Measurements from ENCODE around the gene ACER1. TPM values are rescaled to one million over a fixed set of nuclear protein-coding genes. Genes with fewer than 3 reads are reported as not detected.

The ACER1 gene
- total and polyA plus RNA-seq, 2 experiments from 2014 or later: not detected

DNA sequence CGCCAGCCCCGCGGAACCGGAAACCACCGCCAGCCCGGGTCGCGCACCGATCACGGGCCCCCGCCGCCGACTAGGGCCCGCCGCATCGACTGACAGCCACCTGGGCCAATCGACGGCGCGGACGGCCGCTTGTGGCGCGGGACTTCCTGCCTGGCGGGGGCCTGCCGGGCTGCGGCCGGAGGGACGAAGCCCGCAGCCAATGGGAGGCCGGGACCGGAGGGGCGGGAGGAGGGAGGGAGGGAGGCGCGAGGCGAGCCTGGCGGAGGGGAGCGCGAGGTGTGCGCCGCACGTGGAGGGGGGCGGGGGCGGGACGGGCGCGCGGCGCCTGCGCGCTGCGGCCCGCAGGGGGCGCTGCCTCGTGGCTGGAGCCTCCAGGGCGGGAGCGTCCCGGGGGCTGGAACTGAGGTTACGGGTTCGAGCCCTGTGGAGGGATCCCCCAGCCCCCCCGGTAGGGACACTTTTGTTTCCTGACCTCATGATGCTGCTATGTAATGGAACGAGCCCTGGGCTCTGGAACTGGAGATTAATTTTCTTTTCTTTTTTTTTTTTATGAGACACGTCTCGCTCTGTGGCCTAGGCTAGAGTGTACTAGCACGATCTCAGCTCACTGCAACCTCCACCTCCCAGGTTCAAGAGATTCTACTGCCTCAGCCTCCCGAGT lies 53.4 kb downstream of the ACER1 start, which contains the start of gene MLLT1:
Gene MLLT1, minus strand, starts transcription at position 45 of the 661 bp plus-strand sequence. CDS start 191 bp downstream, outside the sequence.
- DNase-seq (ENCODE audit: low spot score): peak; percentile 97
- TF ChIP-seq STAT1 (IDR thresholded peaks at IDR 0.05; ENCODE audit: unreplicated experiment) (no peak), NANOG (IDR thresholded peaks at IDR 0.05; ENCODE audit: borderline replicate concordance) (no peak), ZNF114 (CRISPR knock-in tag; IDR thresholded peaks at IDR 0.05) (0 out of 2 replicates have a peak, but pooled peaks have one; percentile 46), POLR2AphosphoS5 (IDR thresholded peaks at IDR 0.05; ENCODE audit: low read depth) (no peak), EZH2 (IDR thresholded peaks at IDR 0.05; ENCODE audit: low read depth, unreplicated experiment) (no peak), CREB1 (CRISPR knock-in tag; IDR thresholded peaks at IDR 0.05; ENCODE audit: low read depth) (peak; percentile 76), ZNF331 (CRISPR knock-in tag; IDR thresholded peaks at IDR 0.05; ENCODE audit: low read depth) (no peak), EZH2phosphoT487 (IDR thresholded peaks at IDR 0.05; ENCODE audit: unreplicated experiment) (no peak), JUNB (IDR thresholded peaks at IDR 0.05; ENCODE audit: unreplicated experiment) (no peak)
- TF ChIP-seq, protein P1, sequence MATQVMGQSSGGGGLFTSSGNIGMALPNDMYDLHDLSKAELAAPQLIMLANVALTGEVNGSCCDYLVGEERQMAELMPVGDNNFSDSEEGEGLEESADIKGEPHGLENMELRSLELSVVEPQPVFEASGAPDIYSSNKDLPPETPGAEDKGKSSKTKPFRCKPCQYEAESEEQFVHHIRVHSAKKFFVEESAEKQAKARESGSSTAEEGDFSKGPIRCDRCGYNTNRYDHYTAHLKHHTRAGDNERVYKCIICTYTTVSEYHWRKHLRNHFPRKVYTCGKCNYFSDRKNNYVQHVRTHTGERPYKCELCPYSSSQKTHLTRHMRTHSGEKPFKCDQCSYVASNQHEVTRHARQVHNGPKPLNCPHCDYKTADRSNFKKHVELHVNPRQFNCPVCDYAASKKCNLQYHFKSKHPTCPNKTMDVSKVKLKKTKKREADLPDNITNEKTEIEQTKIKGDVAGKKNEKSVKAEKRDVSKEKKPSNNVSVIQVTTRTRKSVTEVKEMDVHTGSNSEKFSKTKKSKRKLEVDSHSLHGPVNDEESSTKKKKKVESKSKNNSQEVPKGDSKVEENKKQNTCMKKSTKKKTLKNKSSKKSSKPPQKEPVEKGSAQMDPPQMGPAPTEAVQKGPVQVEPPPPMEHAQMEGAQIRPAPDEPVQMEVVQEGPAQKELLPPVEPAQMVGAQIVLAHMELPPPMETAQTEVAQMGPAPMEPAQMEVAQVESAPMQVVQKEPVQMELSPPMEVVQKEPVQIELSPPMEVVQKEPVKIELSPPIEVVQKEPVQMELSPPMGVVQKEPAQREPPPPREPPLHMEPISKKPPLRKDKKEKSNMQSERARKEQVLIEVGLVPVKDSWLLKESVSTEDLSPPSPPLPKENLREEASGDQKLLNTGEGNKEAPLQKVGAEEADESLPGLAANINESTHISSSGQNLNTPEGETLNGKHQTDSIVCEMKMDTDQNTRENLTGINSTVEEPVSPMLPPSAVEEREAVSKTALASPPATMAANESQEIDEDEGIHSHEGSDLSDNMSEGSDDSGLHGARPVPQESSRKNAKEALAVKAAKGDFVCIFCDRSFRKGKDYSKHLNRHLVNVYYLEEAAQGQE (IDR thresholded peaks at IDR 0.05; ENCODE audit: unreplicated experiment): no peak
- TF ChIP-seq, protein P2, sequence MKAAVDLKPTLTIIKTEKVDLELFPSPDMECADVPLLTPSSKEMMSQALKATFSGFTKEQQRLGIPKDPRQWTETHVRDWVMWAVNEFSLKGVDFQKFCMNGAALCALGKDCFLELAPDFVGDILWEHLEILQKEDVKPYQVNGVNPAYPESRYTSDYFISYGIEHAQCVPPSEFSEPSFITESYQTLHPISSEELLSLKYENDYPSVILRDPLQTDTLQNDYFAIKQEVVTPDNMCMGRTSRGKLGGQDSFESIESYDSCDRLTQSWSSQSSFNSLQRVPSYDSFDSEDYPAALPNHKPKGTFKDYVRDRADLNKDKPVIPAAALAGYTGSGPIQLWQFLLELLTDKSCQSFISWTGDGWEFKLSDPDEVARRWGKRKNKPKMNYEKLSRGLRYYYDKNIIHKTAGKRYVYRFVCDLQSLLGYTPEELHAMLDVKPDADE (IDR thresholded peaks at IDR 0.05): 0 out of 2 replicates have a peak, but pooled peaks have one; percentile 27
- TF ChIP-seq, protein P3, sequence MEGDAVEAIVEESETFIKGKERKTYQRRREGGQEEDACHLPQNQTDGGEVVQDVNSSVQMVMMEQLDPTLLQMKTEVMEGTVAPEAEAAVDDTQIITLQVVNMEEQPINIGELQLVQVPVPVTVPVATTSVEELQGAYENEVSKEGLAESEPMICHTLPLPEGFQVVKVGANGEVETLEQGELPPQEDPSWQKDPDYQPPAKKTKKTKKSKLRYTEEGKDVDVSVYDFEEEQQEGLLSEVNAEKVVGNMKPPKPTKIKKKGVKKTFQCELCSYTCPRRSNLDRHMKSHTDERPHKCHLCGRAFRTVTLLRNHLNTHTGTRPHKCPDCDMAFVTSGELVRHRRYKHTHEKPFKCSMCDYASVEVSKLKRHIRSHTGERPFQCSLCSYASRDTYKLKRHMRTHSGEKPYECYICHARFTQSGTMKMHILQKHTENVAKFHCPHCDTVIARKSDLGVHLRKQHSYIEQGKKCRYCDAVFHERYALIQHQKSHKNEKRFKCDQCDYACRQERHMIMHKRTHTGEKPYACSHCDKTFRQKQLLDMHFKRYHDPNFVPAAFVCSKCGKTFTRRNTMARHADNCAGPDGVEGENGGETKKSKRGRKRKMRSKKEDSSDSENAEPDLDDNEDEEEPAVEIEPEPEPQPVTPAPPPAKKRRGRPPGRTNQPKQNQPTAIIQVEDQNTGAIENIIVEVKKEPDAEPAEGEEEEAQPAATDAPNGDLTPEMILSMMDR (conservative IDR thresholded peaks at IDR 0.05; ENCODE audit: low read depth in 2 of 2): peak; percentile 37 to 64
- TF ChIP-seq, protein P4, sequence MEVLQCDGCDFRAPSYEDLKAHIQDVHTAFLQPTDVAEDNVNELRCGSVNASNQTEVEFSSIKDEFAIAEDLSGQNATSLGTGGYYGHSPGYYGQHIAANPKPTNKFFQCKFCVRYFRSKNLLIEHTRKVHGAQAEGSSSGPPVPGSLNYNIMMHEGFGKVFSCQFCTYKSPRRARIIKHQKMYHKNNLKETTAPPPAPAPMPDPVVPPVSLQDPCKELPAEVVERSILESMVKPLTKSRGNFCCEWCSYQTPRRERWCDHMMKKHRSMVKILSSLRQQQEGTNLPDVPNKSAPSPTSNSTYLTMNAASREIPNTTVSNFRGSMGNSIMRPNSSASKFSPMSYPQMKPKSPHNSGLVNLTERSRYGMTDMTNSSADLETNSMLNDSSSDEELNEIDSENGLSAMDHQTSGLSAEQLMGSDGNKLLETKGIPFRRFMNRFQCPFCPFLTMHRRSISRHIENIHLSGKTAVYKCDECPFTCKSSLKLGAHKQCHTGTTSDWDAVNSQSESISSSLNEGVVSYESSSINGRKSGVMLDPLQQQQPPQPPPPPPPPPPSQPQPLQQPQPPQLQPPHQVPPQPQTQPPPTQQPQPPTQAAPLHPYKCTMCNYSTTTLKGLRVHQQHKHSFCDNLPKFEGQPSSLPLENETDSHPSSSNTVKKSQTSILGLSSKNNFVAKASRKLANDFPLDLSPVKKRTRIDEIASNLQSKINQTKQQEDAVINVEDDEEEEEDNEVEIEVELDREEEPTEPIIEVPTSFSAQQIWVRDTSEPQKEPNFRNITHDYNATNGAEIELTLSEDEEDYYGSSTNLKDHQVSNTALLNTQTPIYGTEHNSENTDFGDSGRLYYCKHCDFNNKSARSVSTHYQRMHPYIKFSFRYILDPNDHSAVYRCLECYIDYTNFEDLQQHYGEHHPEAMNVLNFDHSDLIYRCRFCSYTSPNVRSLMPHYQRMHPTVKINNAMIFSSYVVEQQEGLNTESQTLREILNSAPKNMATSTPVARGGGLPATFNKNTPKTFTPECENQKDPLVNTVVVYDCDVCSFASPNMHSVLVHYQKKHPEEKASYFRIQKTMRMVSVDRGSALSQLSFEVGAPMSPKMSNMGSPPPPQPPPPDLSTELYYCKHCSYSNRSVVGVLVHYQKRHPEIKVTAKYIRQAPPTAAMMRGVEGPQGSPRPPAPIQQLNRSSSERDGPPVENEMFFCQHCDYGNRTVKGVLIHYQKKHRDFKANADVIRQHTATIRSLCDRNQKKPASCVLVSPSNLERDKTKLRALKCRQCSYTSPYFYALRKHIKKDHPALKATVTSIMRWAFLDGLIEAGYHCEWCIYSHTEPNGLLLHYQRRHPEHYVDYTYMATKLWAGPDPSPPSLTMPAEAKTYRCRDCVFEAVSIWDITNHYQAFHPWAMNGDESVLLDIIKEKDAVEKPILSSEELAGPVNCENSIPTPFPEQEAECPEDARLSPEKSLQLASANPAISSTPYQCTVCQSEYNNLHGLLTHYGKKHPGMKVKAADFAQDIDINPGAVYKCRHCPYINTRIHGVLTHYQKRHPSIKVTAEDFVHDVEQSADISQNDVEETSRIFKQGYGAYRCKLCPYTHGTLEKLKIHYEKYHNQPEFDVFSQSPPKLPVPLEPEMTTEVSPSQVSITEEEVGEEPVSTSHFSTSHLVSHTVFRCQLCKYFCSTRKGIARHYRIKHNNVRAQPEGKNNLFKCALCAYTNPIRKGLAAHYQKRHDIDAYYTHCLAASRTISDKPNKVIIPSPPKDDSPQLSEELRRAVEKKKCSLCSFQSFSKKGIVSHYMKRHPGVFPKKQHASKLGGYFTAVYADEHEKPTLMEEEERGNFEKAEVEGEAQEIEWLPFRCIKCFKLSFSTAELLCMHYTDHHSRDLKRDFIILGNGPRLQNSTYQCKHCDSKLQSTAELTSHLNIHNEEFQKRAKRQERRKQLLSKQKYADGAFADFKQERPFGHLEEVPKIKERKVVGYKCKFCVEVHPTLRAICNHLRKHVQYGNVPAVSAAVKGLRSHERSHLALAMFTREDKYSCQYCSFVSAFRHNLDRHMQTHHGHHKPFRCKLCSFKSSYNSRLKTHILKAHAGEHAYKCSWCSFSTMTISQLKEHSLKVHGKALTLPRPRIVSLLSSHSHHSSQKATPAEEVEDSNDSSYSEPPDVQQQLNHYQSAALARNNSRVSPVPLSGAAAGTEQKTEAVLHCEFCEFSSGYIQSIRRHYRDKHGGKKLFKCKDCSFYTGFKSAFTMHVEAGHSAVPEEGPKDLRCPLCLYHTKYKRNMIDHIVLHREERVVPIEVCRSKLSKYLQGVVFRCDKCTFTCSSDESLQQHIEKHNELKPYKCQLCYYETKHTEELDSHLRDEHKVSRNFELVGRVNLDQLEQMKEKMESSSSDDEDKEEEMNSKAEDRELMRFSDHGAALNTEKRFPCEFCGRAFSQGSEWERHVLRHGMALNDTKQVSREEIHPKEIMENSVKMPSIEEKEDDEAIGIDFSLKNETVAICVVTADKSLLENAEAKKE (CRISPR knock-in tag; IDR thresholded peaks at IDR 0.05): no peak
- H3K36me3 ChIP-seq (ENCODE audit: insufficient read depth): no peaks in the 10 kb centered on the region
- H3K79me2 ChIP-seq (replicated peaks; ENCODE audit: insufficient read depth): peaks cover 43% of the 10 kb centered on the region
- peaks cover 24% of the 10 kb centered on the region for H3K4me1 ChIP-seq (ENCODE audit: insufficient read depth)
- peak within 1 kb of the TSS; percentile 86 for H3K4me3 Mint-ChIP-seq
- H3K27me3 Mint-ChIP-seq (ENCODE audit: insufficient read depth, low read depth, poor library complexity): peaks cover 20% of the 10 kb centered on the region
- no peak within 1 kb of the TSS for H3K27ac ChIP-seq (ENCODE audit: low read depth)
- peaks cover 26% of the 10 kb centered on the region for H4K20me1 ChIP-seq (replicated peaks; ENCODE audit: insufficient read depth)
- peak within 1 kb of the TSS; percentile 84 for H3K27ac Mint-ChIP-seq
- no peaks in the 10 kb centered on the region for H3K27me3 ChIP-seq (ENCODE audit: insufficient read depth)
- H3K4me2 ChIP-seq: peak within 1 kb of the TSS; percentile 89
- H3K9me3 Mint-ChIP-seq: peaks cover 29% of the 10 kb centered on the region
- no peaks in the 10 kb centered on the region for H3F3A ChIP-seq (replicated peaks; ENCODE audit: low read depth)
- no peak within 1 kb of the TSS for H2AFZ ChIP-seq
- ATAC-seq: peak; percentile 95
- peaks cover 10% of the 10 kb centered on the region; the same call in 2 of the 3 replicates for H3K36me3 Mint-ChIP-seq (ENCODE audit: low read depth)
- H3K4me1 Mint-ChIP-seq: peaks cover 39% of the 10 kb centered on the region
- peak within 1 kb of the TSS; percentile 83 for H3K4me3 ChIP-seq
- H3K9me2 ChIP-seq (ENCODE audit: insufficient read depth): 0 out of 2 replicates have a peak, but pooled peaks cover 4% of the 10 kb centered on the region
